ENCODE measurements around the gene EPHB1.

Gene EPHB1

DNA sequence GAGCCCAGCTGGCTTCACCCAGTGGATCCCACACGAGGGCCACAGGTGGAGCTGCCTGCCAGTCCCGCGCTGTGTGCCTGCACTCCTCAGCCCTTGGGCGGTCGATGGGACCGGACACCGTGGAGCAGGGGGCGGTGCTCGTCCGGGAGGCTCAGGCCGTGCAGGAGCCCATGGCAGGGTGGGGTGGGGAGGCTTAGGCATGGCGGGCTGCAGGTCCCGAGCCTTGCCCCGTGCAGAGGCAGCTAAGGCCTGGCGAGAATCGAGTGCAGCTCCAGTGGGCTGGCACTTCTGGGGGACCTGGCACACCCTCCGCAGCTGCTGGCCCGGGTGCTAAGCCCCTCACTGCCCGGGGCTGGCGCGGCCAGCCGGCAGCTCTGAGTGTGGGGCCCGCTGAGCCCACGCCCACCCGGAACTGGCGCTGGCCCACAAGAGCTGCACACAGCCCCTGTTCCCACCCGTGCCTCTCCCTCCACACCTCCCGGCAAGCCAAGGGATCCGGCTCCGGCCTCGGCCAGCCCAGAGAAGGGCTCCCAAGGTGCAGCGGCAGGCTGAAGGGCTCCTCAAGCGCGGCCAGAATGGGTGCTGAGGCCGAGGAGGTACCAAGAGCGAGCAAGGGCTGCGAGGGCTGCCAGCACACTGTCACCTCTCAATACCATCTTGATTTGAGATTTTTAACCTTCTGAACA is 121.4 kb downstream of the EPHB1 start:
- TF ChIP-seq, protein P1, sequence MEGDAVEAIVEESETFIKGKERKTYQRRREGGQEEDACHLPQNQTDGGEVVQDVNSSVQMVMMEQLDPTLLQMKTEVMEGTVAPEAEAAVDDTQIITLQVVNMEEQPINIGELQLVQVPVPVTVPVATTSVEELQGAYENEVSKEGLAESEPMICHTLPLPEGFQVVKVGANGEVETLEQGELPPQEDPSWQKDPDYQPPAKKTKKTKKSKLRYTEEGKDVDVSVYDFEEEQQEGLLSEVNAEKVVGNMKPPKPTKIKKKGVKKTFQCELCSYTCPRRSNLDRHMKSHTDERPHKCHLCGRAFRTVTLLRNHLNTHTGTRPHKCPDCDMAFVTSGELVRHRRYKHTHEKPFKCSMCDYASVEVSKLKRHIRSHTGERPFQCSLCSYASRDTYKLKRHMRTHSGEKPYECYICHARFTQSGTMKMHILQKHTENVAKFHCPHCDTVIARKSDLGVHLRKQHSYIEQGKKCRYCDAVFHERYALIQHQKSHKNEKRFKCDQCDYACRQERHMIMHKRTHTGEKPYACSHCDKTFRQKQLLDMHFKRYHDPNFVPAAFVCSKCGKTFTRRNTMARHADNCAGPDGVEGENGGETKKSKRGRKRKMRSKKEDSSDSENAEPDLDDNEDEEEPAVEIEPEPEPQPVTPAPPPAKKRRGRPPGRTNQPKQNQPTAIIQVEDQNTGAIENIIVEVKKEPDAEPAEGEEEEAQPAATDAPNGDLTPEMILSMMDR (IDR thresholded peaks at IDR 0.05; ENCODE audit: low read depth, low read length, missing control alignments) = no peak

DNA sequence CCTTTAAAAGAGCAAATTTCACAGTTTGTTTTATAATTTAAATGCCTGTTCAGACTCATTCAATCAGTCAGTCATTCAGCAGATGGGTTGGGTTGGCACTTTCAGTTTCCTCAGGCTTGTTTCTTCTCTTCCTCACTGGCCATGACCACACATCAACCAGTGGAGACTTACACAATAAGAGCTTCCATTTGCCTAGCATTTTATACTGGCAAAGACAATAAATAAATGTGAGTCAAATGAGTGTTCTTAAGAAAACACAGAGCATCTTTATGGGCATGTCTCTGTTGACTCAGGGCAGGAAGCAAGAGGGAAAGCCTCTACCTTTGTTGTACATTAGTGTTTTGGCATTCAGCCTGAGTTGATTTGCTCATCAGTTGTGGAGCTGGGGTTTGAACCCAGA is 122.6 kb downstream of the EPHB1 start:
- H3K4me3 ChIP-seq (replicated peaks; ENCODE audit: low read depth, low read length) = no peak overlapping the region
- TF ChIP-seq, protein P1 (IDR thresholded peaks at IDR 0.05; ENCODE audit: low read depth, low read length, missing control alignments) = no peak
- no peak for DNase-seq (ENCODE audit: extremely low read depth, low read depth)

More for the DNA sequence above, 121.4 kb downstream of the EPHB1 start:
- no peak for DNase-seq (ENCODE audit: extremely low read depth, low read depth)
- H3K4me3 ChIP-seq (replicated peaks; ENCODE audit: low read depth, low read length) = no peak overlapping the region

DNA sequence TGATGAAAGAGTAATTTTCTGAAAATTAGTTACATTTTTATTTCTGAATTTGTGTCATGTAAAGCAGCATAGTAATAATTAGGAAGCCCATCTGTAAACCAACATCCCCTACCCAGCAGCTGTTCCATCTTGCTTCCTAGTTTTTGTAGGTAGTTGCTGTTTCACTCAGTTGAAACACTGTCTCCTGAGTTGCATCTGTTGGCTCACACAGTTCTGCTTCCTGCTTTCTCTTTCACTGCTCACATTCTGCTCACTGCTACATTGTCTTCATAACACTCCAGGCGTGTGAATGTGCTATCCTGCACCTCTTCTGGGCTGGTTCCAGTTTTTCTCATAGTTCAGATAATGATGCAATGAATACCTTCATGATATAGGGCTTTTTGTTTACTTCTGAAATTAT is 123.4 kb downstream of the EPHB1 start:
- TF ChIP-seq, protein P1 (IDR thresholded peaks at IDR 0.05; ENCODE audit: low read depth, low read length, missing control alignments) = no peak
- DNase-seq (ENCODE audit: extremely low read depth, low read depth) = no peak
- H3K4me3 ChIP-seq (replicated peaks; ENCODE audit: low read depth, low read length) = no peak overlapping the region

DNA sequence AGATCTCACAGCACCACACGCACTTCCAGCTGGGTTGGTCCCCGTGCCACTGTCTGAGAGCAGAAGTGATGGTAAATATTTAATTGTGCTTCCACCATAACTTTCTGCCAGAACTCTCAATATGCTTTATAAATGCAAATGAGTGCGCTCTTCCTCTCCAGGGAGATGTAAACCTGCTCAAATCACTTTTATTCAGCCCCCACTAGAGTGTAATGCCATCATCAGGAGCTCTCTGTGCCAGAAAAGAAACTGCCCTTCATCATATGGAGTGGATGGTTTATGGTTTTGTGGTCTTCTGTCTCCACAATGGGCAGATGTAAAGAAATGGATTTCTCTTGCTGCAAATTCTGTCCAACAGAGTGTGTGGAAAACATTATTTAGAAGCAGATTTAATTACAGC is 127.0 kb downstream of the EPHB1 start:
- no peak for DNase-seq (ENCODE audit: extremely low read depth, low read depth)
- no peak overlapping the region for H3K4me3 ChIP-seq (replicated peaks; ENCODE audit: low read depth, low read length)
- TF ChIP-seq, protein P1 (IDR thresholded peaks at IDR 0.05; ENCODE audit: low read depth, low read length, missing control alignments) = no peak

DNA sequence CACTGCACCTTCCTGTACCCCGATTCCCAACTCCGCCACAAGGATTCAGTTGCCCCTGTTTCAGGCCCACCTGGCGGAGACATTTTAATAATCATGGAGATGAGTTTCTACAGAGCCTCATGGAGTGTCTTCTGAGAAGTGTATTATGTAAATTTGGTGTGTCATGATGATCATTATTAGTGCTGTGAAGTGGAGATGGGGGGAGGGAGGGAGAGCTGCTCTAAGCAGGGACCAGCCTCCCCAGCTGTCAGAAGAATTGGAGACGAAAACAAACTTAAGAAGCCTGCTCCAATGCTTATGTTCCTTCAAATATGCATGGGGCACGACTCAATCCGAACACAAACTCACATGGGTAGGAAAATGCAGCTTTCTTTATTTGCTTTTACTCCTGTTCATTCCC is 127.8 kb downstream of the EPHB1 start:
- DNase-seq (ENCODE audit: extremely low read depth, low read depth) = no peak
- H3K4me3 ChIP-seq (replicated peaks; ENCODE audit: low read depth, low read length) = no peak overlapping the region
- TF ChIP-seq, protein P1 (IDR thresholded peaks at IDR 0.05; ENCODE audit: low read depth, low read length, missing control alignments) = no peak

DNA sequence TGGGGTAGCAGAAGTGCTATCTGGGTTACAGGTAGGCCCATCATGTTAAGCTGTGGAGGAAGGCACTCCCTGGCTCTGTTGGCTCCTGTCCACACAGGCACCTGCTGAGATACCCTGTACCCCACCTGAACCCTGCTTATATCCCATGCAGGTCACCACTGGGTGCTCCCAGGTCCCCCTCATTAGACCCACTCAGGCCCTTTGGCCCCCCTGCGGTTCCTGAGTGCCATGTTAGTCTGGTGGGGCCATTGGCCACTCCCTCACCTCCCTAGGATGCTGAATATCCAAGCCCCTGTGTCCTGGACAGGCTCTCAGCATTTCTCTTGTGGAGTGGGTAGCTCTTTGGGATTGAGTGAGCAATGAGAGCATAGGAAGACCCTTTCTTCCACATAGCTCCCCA is 128.2 kb downstream of the EPHB1 start:
- no peak overlapping the region for H3K4me3 ChIP-seq (replicated peaks; ENCODE audit: low read depth, low read length)
- no peak for DNase-seq (ENCODE audit: extremely low read depth, low read depth)
- TF ChIP-seq, protein P1 (IDR thresholded peaks at IDR 0.05; ENCODE audit: low read depth, low read length, missing control alignments) = no peak

DNA sequence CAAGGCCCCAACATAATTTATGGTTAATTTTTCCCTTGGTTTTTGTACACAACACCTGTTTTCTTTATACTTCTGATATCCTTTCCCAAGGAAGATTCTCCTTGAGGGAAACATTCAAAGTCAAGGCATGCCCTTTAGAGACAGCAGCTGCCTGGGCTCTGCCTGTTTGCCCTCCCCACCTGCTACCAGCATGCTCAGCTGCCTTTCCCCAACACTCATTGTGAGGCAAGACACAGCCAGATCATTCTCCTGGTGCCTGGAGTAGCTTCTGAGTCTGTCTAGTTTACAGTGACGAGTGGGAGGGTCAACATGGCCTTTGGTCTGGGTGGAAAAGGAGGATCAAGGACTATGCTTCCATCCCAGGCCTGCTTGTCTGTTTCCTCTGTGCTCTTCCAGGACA is 132.5 kb downstream of the EPHB1 start:
- TF ChIP-seq, protein P1 (IDR thresholded peaks at IDR 0.05; ENCODE audit: low read depth, low read length, missing control alignments) = no peak
- no peak overlapping the region for H3K4me3 ChIP-seq (replicated peaks; ENCODE audit: low read depth, low read length)
- no peak for DNase-seq (ENCODE audit: extremely low read depth, low read depth)
